ENCODE measurements around the gene POU3F4. TPM values are rescaled to one million over a fixed set of nuclear protein-coding genes. Genes with fewer than 3 reads are reported as not detected.

The POU3F4 gene
- not detected for total RNA-seq

- H3K36me3 ChIP-seq, result no peaks in the 10 kb centered on the region
- TF ChIP-seq, protein P1, sequence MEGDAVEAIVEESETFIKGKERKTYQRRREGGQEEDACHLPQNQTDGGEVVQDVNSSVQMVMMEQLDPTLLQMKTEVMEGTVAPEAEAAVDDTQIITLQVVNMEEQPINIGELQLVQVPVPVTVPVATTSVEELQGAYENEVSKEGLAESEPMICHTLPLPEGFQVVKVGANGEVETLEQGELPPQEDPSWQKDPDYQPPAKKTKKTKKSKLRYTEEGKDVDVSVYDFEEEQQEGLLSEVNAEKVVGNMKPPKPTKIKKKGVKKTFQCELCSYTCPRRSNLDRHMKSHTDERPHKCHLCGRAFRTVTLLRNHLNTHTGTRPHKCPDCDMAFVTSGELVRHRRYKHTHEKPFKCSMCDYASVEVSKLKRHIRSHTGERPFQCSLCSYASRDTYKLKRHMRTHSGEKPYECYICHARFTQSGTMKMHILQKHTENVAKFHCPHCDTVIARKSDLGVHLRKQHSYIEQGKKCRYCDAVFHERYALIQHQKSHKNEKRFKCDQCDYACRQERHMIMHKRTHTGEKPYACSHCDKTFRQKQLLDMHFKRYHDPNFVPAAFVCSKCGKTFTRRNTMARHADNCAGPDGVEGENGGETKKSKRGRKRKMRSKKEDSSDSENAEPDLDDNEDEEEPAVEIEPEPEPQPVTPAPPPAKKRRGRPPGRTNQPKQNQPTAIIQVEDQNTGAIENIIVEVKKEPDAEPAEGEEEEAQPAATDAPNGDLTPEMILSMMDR (IDR thresholded peaks at IDR 0.05), result no peak
- H3K27me3 ChIP-seq, result peaks cover 0 to 12% of the 10 kb centered on the region in 2 donors
- H3K4me3 ChIP-seq, result no peak within 1 kb of the TSS
- no peaks in the 10 kb centered on the region for H3K9me3 ChIP-seq
- no peaks in the 10 kb centered on the region for H3K4me1 ChIP-seq
- H3K27ac ChIP-seq, result no peak within 1 kb of the TSS
- DNase-seq (ENCODE audit: low spot score), result no peak
Observed at GRCh38 chrX:83508006-83508405, at the start of gene POU3F4. TSS of gene POU3F4 (plus strand) at chrX:83508290. CDS start at chrX:83508325, 35 bp downstream.

- Histone ChIP-seq H3K27ac (no peak overlapping the region), H3K36me3 (no peaks in the 10 kb centered on the region), H3K9me3 (peaks cover 0 to 21% of the 10 kb centered on the region in 2 donors), H3K4me3 (no peak overlapping the region), H3K27me3 (no peaks in the 10 kb centered on the region), H3K4me1 (no peaks in the 10 kb centered on the region)
- TF ChIP-seq, protein P1 (IDR thresholded peaks at IDR 0.05), result peak in 1 of 2 donors; percentile 44
- DNase-seq (ENCODE audit: low spot score), result no peak
Observed at GRCh38 chrX:83469551-83469950, 38.5 kb upstream of the POU3F4 start.

DNA sequence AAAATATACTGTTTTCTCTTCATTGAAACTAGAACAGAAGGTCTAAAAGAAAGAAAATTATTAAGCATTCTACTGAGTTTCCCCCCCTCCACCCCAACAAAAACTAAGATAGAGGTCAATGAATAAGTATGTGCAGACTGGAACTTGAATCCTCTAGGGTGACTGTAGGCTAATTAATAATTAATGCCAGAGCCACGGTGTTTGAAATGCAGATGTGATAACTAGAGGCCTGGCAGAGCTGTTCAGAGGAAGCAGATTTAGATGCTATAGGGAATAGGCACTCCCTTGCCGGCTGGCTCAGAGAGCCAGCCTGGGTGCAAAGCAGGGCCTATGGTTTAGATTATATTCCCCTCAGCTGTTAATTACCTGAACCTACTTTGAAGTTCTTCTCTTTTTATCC is 12.2 kb upstream of the POU3F4 start:
- no peak overlapping the region for H3K27ac ChIP-seq
- DNase-seq (ENCODE audit: low spot score), result no peak
- no peak overlapping the region for H3K4me3 ChIP-seq
- no peaks in the 10 kb centered on the region for H3K27me3 ChIP-seq
- H3K9me3 ChIP-seq, result no peaks in the 10 kb centered on the region
- H3K4me1 ChIP-seq, result no peaks in the 10 kb centered on the region
- TF ChIP-seq, protein P1 (IDR thresholded peaks at IDR 0.05), result no peak
- H3K36me3 ChIP-seq, result no peaks in the 10 kb centered on the region

DNA sequence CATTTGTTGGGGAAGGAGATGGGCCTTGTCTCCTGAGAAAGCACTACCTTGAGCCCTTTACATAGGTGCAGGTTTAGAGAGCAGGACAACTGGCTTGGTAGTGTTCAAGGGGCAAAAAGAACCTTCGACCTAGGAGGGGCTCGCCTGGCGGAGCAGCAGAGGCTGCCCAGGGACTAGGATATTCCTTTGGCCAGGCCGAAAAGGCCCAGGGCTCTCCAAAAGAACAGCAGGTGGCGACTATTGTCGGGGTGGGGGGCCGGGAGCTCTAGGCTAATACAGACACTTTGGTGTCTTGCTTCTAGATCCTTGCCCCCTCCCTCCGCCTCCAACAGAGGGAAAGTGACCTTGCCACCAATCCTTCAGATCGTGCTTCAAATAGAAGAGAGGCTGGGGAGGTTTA is 7.1 kb upstream of the POU3F4 start:
- TF ChIP-seq, protein P1 (IDR thresholded peaks at IDR 0.05), result no peak
- Histone ChIP-seq H3K36me3 (no peaks in the 10 kb centered on the region), H3K4me1 (no peaks in the 10 kb centered on the region), H3K4me3 (no peak overlapping the region), H3K27ac (no peak overlapping the region), H3K27me3 (peaks cover 2 to 12% of the 10 kb centered on the region in 2 donors), H3K9me3 (no peaks in the 10 kb centered on the region)
- no peak for DNase-seq (ENCODE audit: low spot score)

- TF ChIP-seq, protein P1 (IDR thresholded peaks at IDR 0.05), result no peak
- Histone ChIP-seq H3K27me3 (peaks cover 2 to 12% of the 10 kb centered on the region in 2 donors), H3K27ac (no peak overlapping the region), H3K4me1 (no peaks in the 10 kb centered on the region), H3K9me3 (no peaks in the 10 kb centered on the region), H3K36me3 (no peaks in the 10 kb centered on the region), H3K4me3 (no peak overlapping the region)
- no peak for DNase-seq (ENCODE audit: low spot score)
Observed at GRCh38 chrX:83501530-83501929, 6.6 kb upstream of the POU3F4 start.

Measured in right atrium auricular region (tissue), 2 donors.